ENCODE measurements around the gene C11orf86. TPM values are rescaled to one million over a fixed set of nuclear protein-coding genes. Genes with fewer than 3 reads are reported as not detected.
A peak's percentile ranks its signal among the peaks of the same experiment; 100 is the strongest.

C11orf86 gene
- total RNA-seq, 1 donor: not detected

GRCh38 chr11:67022961-67023956 is 48.2 kb downstream of the C11orf86 start, which contains the start of gene SYT12:
TSS of gene SYT12 (plus strand) at chr11:67023134. CDS start at chr11:67030145, 7,011 bp downstream.
- peak within 1 kb of the TSS; percentile 50 for H3K4me3 ChIP-seq (ENCODE audit: low read depth, low read length)
- TF ChIP-seq CTCF (IDR thresholded peaks at IDR 0.05; ENCODE audit: insufficient read depth, low read length): no peak
- DNase-seq (ENCODE audit: low read depth): no peak

GRCh38 chr11:67023957-67024353 is 48.9 kb downstream of the C11orf86 start:
- H3K4me3 ChIP-seq (ENCODE audit: low read depth, low read length): no peak overlapping the region
- no peak for DNase-seq (ENCODE audit: low read depth)
- TF ChIP-seq CTCF (IDR thresholded peaks at IDR 0.05; ENCODE audit: insufficient read depth, low read length): no peak

GRCh38 chr11:67024410-67024809 is 49.3 kb downstream of the C11orf86 start:
- TF ChIP-seq CTCF (IDR thresholded peaks at IDR 0.05; ENCODE audit: insufficient read depth, low read length): no peak
- DNase-seq (ENCODE audit: low read depth): no peak
- H3K4me3 ChIP-seq (ENCODE audit: low read depth, low read length): no peak overlapping the region

- no peak for TF ChIP-seq CTCF (IDR thresholded peaks at IDR 0.05; ENCODE audit: insufficient read depth, low read length)
- no peak overlapping the region for H3K4me3 ChIP-seq (ENCODE audit: low read depth, low read length)
- no peak for DNase-seq (ENCODE audit: low read depth)
Measured at GRCh38 chr11:67024966-67025365, 49.9 kb downstream of the C11orf86 start.

- no peak for TF ChIP-seq CTCF (IDR thresholded peaks at IDR 0.05; ENCODE audit: insufficient read depth, low read length)
- no peak overlapping the region for H3K4me3 ChIP-seq (ENCODE audit: low read depth, low read length)
- no peak for DNase-seq (ENCODE audit: low read depth)
Measured at GRCh38 chr11:67025750-67026149, 50.6 kb downstream of the C11orf86 start.

Small RNAs within 50 kb of the gene (small RNA-seq; reads per million reads assigned to genes)
- gene MIR3163: 1.5 reads per million, percentile 54 among the genes with 10 or more reads in this experiment

Other genes with a start within 250 kb of the C11orf86 start
- gene SPTBN2, start 246.1 kb upstream of the C11orf86 start, total RNA-seq (ENCODE audit: low replicate concordance): 0.27 and 4.9 TPM in 2 replicates
- gene RCE1, start 131.9 kb upstream of the C11orf86 start, total RNA-seq (ENCODE audit: low replicate concordance): 5.3 and 10.7 TPM in 2 replicates
- 5.9 and 25.8 TPM in 2 replicates for gene LRFN4, start 118.2 kb upstream of the C11orf86 start, total RNA-seq (ENCODE audit: low replicate concordance)
- 12.7 and 21.5 TPM in 2 replicates for gene PC, start 16.9 kb upstream of the C11orf86 start, total RNA-seq (ENCODE audit: low replicate concordance)
- 0.09 TPM in 1 of 2 replicates, not detected in the other for gene SYT12, start 47.8 kb downstream of the C11orf86 start, total RNA-seq (ENCODE audit: low replicate concordance)
- gene RHOD, start 81.5 kb downstream of the C11orf86 start, total RNA-seq (ENCODE audit: low replicate concordance): 15.1 and 26.1 TPM in 2 replicates
- 51.4 and 56.8 TPM in 2 replicates for gene KDM2A, start 144.0 kb downstream of the C11orf86 start, total RNA-seq (ENCODE audit: low replicate concordance)